ENCODE measurements around the gene ARFIP1.
"Not testable (repeated sequence)": the region's sequence is repeated elsewhere in the genome, so short reads cannot be mapped to it uniquely, and the experiment has no call there.

ARFIP1 gene

GRCh38 chr4:152808670-152809069 lies 28.9 kb downstream of the ARFIP1 start:
- peaks cover 30% of the 10 kb centered on the region for H3K4me1 Mint-ChIP-seq (ENCODE audit: low read depth)
- H3K36me3 Mint-ChIP-seq (ENCODE audit: low read depth): peaks cover 45% of the 10 kb centered on the region
- H3K27me3 Mint-ChIP-seq: no peaks in the 10 kb centered on the region
- peaks cover 11% of the 10 kb centered on the region for H3K9me3 Mint-ChIP-seq
- no peak overlapping the region for H3K4me3 Mint-ChIP-seq
- H3K27ac Mint-ChIP-seq: no peak overlapping the region

- H3K9me3 Mint-ChIP-seq: peaks cover 21% of the 10 kb centered on the region
- H3K4me1 Mint-ChIP-seq (ENCODE audit: low read depth): peaks cover 26% of the 10 kb centered on the region
- no peaks in the 10 kb centered on the region for H3K27me3 Mint-ChIP-seq
- H3K27ac Mint-ChIP-seq: no peak overlapping the region
- no peak overlapping the region for H3K4me3 Mint-ChIP-seq
- H3K36me3 Mint-ChIP-seq (ENCODE audit: low read depth): peaks cover 64% of the 10 kb centered on the region
Measured at GRCh38 chr4:152810715-152811287, 31.0 kb downstream of the ARFIP1 start.

GRCh38 chr4:152815078-152815477 lies 35.3 kb downstream of the ARFIP1 start:
- H3K27ac Mint-ChIP-seq: no peak overlapping the region
- peaks cover 71% of the 10 kb centered on the region for H3K36me3 Mint-ChIP-seq (ENCODE audit: low read depth)
- no peaks in the 10 kb centered on the region for H3K27me3 Mint-ChIP-seq
- peaks cover 17% of the 10 kb centered on the region for H3K4me1 Mint-ChIP-seq (ENCODE audit: low read depth)
- H3K4me3 Mint-ChIP-seq: no peak overlapping the region
- H3K9me3 Mint-ChIP-seq: peaks cover 35% of the 10 kb centered on the region

- H3K4me1 Mint-ChIP-seq (ENCODE audit: low read depth): peaks cover 17% of the 10 kb centered on the region
- no peak overlapping the region for H3K4me3 Mint-ChIP-seq
- no peak overlapping the region for H3K27ac Mint-ChIP-seq
- H3K9me3 Mint-ChIP-seq: peaks cover 42% of the 10 kb centered on the region
- H3K36me3 Mint-ChIP-seq (ENCODE audit: low read depth): peaks cover 63% of the 10 kb centered on the region
- H3K27me3 Mint-ChIP-seq: no peaks in the 10 kb centered on the region
Measured at GRCh38 chr4:152817331-152817730, 37.6 kb downstream of the ARFIP1 start.

GRCh38 chr4:152819026-152819645 lies 39.4 kb downstream of the ARFIP1 start:
- H3K4me1 Mint-ChIP-seq (ENCODE audit: low read depth): peaks cover 17% of the 10 kb centered on the region
- no peaks in the 10 kb centered on the region for H3K27me3 Mint-ChIP-seq
- no peak overlapping the region for H3K27ac Mint-ChIP-seq
- peaks cover 49% of the 10 kb centered on the region for H3K36me3 Mint-ChIP-seq (ENCODE audit: low read depth)
- H3K4me3 Mint-ChIP-seq: no peak overlapping the region
- H3K9me3 Mint-ChIP-seq: peaks cover 31% of the 10 kb centered on the region

- H3K36me3 Mint-ChIP-seq (ENCODE audit: low read depth): peaks cover 41% of the 10 kb centered on the region
- no peaks in the 10 kb centered on the region for H3K27me3 Mint-ChIP-seq
- H3K4me3 Mint-ChIP-seq: no peak overlapping the region
- H3K9me3 Mint-ChIP-seq: peaks cover 38% of the 10 kb centered on the region
- no peak overlapping the region for H3K27ac Mint-ChIP-seq
- H3K4me1 Mint-ChIP-seq (ENCODE audit: low read depth): peaks cover 17% of the 10 kb centered on the region
Measured at GRCh38 chr4:152820073-152820472, 40.3 kb downstream of the ARFIP1 start.

GRCh38 chr4:152822323-152822722 lies 42.6 kb downstream of the ARFIP1 start:
- Mint-ChIP-seq H3K4me3 (no peak overlapping the region), H3K4me1 (ENCODE audit: low read depth) (peaks cover 5% of the 10 kb centered on the region), H3K9me3 (peaks cover 31% of the 10 kb centered on the region), H3K27me3 (no peaks in the 10 kb centered on the region), H3K27ac (no peak overlapping the region), H3K36me3 (ENCODE audit: low read depth) (peaks cover 21% of the 10 kb centered on the region)

GRCh38 chr4:152824561-152824960 lies 44.8 kb downstream of the ARFIP1 start:
- no peak overlapping the region for H3K27ac Mint-ChIP-seq
- no peak overlapping the region for H3K4me3 Mint-ChIP-seq
- no peaks in the 10 kb centered on the region for H3K4me1 Mint-ChIP-seq (ENCODE audit: low read depth)
- H3K27me3 Mint-ChIP-seq: no peaks in the 10 kb centered on the region
- H3K9me3 Mint-ChIP-seq: peaks cover 31% of the 10 kb centered on the region
- peaks cover 29% of the 10 kb centered on the region for H3K36me3 Mint-ChIP-seq (ENCODE audit: low read depth)

- Mint-ChIP-seq H3K9me3 (peaks cover 30% of the 10 kb centered on the region), H3K27me3 (no peaks in the 10 kb centered on the region), H3K27ac (no peak overlapping the region), H3K4me3 (no peak overlapping the region), H3K4me1 (ENCODE audit: low read depth) (no peaks in the 10 kb centered on the region), H3K36me3 (ENCODE audit: low read depth) (peaks cover 30% of the 10 kb centered on the region)
Measured at GRCh38 chr4:152825336-152825735, 45.6 kb downstream of the ARFIP1 start.

GRCh38 chr4:152828122-152828521 lies 48.4 kb downstream of the ARFIP1 start:
- H3K27me3 Mint-ChIP-seq: no peaks in the 10 kb centered on the region
- no peak overlapping the region for H3K4me3 Mint-ChIP-seq
- peaks cover 20% of the 10 kb centered on the region for H3K9me3 Mint-ChIP-seq
- H3K27ac Mint-ChIP-seq: no peak overlapping the region
- peaks cover 35% of the 10 kb centered on the region for H3K36me3 Mint-ChIP-seq (ENCODE audit: low read depth)
- H3K4me1 Mint-ChIP-seq (ENCODE audit: low read depth): no peaks in the 10 kb centered on the region

- no peak overlapping the region for H3K27ac Mint-ChIP-seq
- H3K27me3 Mint-ChIP-seq: no peaks in the 10 kb centered on the region
- H3K4me3 Mint-ChIP-seq: no peak overlapping the region
- H3K4me1 Mint-ChIP-seq (ENCODE audit: low read depth): no peaks in the 10 kb centered on the region
- H3K36me3 Mint-ChIP-seq (ENCODE audit: low read depth): peaks cover 63% of the 10 kb centered on the region
- H3K9me3 Mint-ChIP-seq: peaks cover 9% of the 10 kb centered on the region
Measured at GRCh38 chr4:152831416-152831815, 51.7 kb downstream of the ARFIP1 start.

- no peaks in the 10 kb centered on the region for H3K27me3 Mint-ChIP-seq
Measured at GRCh38 chr4:152836936-152837335, 57.2 kb downstream of the ARFIP1 start.

GRCh38 chr4:152839729-152840128 lies 60.0 kb downstream of the ARFIP1 start:
- not testable (repeated sequence) for H3K27me3 Mint-ChIP-seq, H3K4me3 Mint-ChIP-seq, H3K27ac Mint-ChIP-seq
- H3K4me1 Mint-ChIP-seq (ENCODE audit: low read depth): peaks cover 15% of the 10 kb centered on the region
- peaks cover 11% of the 10 kb centered on the region for H3K9me3 Mint-ChIP-seq
- H3K36me3 Mint-ChIP-seq (ENCODE audit: low read depth): peaks cover 52% of the 10 kb centered on the region

More at GRCh38 chr4:152836936-152837335, 57.2 kb downstream of the ARFIP1 start:
- H3K4me3 Mint-ChIP-seq: no peak overlapping the region
- peaks cover 15% of the 10 kb centered on the region for H3K9me3 Mint-ChIP-seq
- H3K36me3 Mint-ChIP-seq (ENCODE audit: low read depth): peaks cover 69% of the 10 kb centered on the region
- peaks cover 15% of the 10 kb centered on the region for H3K4me1 Mint-ChIP-seq (ENCODE audit: low read depth)
- H3K27ac Mint-ChIP-seq: no peak overlapping the region

GRCh38 chr4:152843481-152844090 lies 63.8 kb downstream of the ARFIP1 start:
- H3K4me1 Mint-ChIP-seq (ENCODE audit: low read depth): peaks cover 18% of the 10 kb centered on the region
- peaks cover 29% of the 10 kb centered on the region for H3K36me3 Mint-ChIP-seq (ENCODE audit: low read depth)
- H3K9me3 Mint-ChIP-seq: peaks cover 7% of the 10 kb centered on the region
- H3K27me3 Mint-ChIP-seq: no peaks in the 10 kb centered on the region
- no peak overlapping the region for H3K4me3 Mint-ChIP-seq
- no peak overlapping the region for H3K27ac Mint-ChIP-seq

- Mint-ChIP-seq H3K4me1 (ENCODE audit: low read depth) (peaks cover 24% of the 10 kb centered on the region), H3K36me3 (ENCODE audit: low read depth) (peaks cover 6% of the 10 kb centered on the region), H3K27ac (no peak overlapping the region), H3K27me3 (no peaks in the 10 kb centered on the region), H3K9me3 (no peaks in the 10 kb centered on the region), H3K4me3 (no peak overlapping the region)
Measured at GRCh38 chr4:152847376-152847775, 67.6 kb downstream of the ARFIP1 start.

Measured in stimulated activated naive CD8-positive, alpha-beta T cell treated with anti-CD3 and anti-CD28 coated beads, Interleukin-15, Interleukin-2, amounts not matched to agents 100 ng/mL and 50 ng/mL, for 24 hours (primary cell).